ENCODE measurements around the gene FADS3.
A peak's percentile ranks its signal among the peaks of the same experiment; 100 is the strongest.

FADS3 gene

GRCh38 chr11:61879152-61879551, 12.2 kb downstream of the FADS3 start:
- no peak for DNase-seq (ENCODE audit: low spot score)

GRCh38 chr11:61875698-61876097, 15.6 kb downstream of the FADS3 start:
- no peak for DNase-seq (ENCODE audit: low spot score)

GRCh38 chr11:61874853-61875252, 16.5 kb downstream of the FADS3 start:
- DNase-seq (ENCODE audit: low spot score): no peak

GRCh38 chr11:61874377-61874809, 17.0 kb downstream of the FADS3 start:
- DNase-seq (ENCODE audit: low spot score): no peak

GRCh38 chr11:61873588-61874376, 17.6 kb downstream of the FADS3 start:
- no peak for DNase-seq (ENCODE audit: low spot score)

GRCh38 chr11:61872935-61873565, 18.3 kb downstream of the FADS3 start:
- no peak for DNase-seq (ENCODE audit: low spot score)

GRCh38 chr11:61871158-61871597, 20.2 kb downstream of the FADS3 start:
- DNase-seq (ENCODE audit: low spot score): peak; percentile 95

- peak; percentile 43 for DNase-seq (ENCODE audit: low spot score)
Observed at GRCh38 chr11:61870541-61871031, 20.8 kb downstream of the FADS3 start.

GRCh38 chr11:61869708-61870451, 21.5 kb downstream of the FADS3 start:
- DNase-seq (ENCODE audit: low spot score): no peak

- no peak for DNase-seq (ENCODE audit: low spot score)
Observed at GRCh38 chr11:61869429-61869707, 22.0 kb downstream of the FADS3 start.

GRCh38 chr11:61868571-61869428, 22.5 kb downstream of the FADS3 start:
- DNase-seq (ENCODE audit: low spot score): no peak

GRCh38 chr11:61866958-61867343, 24.4 kb downstream of the FADS3 start:
- DNase-seq (ENCODE audit: low spot score): no peak

- DNase-seq (ENCODE audit: low spot score): no peak
Observed at GRCh38 chr11:61866231-61866957, 25.0 kb downstream of the FADS3 start.

- no peak for DNase-seq (ENCODE audit: low spot score)
Observed at GRCh38 chr11:61864814-61865775, 26.2 kb downstream of the FADS3 start.

GRCh38 chr11:61863548-61864081, 27.7 kb downstream of the FADS3 start:
- no peak for DNase-seq (ENCODE audit: low spot score)

- DNase-seq (ENCODE audit: low spot score): no peak
Observed at GRCh38 chr11:61862714-61863547, 28.4 kb downstream of the FADS3 start.

GRCh38 chr11:61861634-61862033, 29.7 kb downstream of the FADS3 start:
- DNase-seq (ENCODE audit: low spot score): no peak

GRCh38 chr11:61860054-61860903, 31.1 kb downstream of the FADS3 start:
- DNase-seq (ENCODE audit: low spot score): no peak

All from GM03348 (cell line).